Activated naive CD8-positive, alpha-beta T cell treated with anti-CD3 and anti-CD28 coated beads, Interleukin-2, amount 50 U/mL, for 16 hours (primary cell): Measurements from ENCODE around the gene DUSP10.

ENCODE experiments used
- DNase-seq: peaks from one replicate; pipeline ENCODE4 v3.0.0-alpha.2; 2020; ENCODE audit warnings: low read depth, low spot score

DUSP10 gene

DNA sequence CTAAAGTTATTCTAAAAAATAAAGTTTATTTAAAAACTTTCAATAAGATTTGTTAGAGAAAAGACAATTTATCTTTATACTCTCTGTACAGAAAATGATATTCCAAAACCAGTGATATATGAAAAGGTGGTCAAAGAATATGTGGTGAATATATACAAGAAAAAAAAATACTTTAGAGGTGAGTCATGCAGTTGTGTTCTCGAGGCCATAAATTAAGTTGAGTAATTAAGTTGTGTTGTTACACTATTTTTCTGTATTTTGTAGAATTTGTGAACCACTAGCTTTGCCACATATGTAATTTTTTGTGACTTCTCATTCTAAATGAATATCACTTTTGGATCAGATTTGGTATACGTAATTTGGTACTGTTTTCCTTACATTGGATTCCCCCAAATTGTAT lies 23.6 kb upstream of the DUSP10 start:
- no peak for DNase-seq

DNA sequence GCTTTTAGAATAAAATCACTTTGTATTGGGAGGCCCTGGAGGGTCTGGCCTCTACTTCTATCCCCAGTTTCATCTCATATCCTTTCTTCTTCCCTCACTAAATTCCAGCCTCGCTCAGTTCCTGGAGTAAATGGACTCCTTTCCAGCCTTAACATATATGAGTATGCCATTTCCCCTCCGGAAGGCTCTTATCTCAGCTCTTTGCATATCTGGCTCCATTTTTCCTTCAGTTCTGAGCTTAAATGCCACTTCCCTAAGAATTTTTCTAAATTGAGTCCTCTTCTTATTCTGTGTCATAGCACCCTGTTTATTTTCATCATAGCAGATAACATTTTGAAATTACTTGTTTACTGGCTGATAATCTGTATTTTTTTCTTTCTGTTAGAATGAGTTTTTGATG lies 20.2 kb upstream of the DUSP10 start:
- DNase-seq: no peak

DNA sequence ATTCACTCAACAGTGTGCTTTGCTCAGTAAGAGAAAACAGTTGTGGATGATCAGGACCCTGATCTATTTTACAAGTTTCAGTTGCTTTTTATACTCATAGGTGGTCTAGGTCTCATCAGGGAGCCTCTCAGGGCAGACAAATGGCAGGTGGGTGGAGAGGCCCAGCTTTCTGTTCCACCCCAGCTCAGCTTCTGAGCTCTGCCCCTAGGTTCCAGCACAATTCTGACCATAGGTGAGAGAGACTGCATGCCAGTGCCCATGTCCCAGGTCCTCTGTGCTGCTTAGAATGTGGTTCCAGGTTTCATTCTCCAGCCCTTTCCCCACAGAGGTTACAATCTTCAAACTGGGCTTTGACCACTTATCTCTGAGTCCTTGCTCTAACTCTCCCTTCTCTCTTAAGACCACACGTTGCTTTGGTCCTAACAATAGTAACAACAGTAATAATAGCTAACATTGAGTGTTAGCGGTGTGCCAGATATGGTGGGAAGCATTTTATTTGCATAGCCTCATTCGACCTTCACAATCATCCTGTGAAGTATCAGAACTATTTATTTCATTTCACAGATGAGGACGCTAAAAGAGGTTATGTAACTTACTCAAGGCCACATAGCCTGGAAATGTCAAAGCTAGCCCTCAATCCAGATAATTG lies 19.6 kb upstream of the DUSP10 start:
- no peak for DNase-seq

DNA sequence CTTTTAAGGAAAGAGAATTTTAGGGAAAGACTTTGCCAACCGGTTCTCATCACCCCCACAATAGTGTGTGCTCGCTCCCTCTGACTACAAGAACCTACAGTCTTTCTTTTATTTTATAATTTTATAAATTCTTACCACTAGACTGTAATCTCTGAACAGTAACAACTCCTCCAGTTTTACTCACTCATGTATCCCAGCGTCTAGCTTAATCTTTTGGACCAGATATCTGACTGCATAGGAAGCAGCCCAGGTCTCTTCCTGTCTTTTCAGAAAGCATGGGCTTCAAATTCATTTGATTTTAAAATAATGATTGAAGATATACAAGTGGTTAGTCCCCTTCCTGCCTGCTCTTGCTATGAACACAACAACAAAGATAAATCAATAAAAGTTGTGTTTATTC lies 19.0 kb upstream of the DUSP10 start:
- no peak for DNase-seq

DNA sequence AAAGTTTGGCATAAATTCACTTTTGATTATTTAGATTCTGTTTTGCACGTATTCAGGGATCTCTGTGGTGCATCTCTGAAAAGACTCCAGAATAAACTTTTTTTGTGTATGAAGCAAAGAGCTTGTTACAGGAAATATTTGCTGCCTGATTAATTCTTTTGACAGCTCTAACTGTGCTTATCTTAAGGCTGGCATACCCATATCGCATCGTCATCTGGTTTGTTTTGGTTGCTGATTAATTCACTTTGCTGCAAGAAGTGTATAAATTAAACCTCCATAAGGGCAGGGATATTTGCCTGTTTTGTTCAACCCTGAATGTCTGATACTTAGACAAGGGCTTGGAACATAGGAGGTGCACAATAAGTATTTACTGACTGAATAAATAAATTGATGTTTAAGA lies 17.5 kb upstream of the DUSP10 start:
- no peak for DNase-seq

DNA sequence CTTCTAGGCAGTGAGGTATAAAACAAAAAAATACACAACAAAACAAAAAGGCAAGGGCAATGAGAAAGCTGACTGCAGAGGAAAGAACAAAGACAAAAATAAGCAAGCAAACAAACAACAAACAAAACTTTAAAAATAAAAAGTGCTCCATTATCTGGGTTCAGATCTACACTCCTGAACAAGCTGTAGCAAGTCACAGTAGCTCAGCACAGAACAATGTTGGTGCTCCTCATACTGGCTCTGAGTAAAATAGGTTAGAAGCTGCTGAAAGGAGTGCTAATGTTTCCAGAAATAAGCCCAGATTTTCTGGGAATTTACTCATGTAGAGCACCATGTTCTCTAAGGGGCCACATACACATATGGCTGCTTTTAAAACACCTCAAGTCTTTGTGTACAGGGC lies 16.6 kb upstream of the DUSP10 start:
- no peak for DNase-seq

DNA sequence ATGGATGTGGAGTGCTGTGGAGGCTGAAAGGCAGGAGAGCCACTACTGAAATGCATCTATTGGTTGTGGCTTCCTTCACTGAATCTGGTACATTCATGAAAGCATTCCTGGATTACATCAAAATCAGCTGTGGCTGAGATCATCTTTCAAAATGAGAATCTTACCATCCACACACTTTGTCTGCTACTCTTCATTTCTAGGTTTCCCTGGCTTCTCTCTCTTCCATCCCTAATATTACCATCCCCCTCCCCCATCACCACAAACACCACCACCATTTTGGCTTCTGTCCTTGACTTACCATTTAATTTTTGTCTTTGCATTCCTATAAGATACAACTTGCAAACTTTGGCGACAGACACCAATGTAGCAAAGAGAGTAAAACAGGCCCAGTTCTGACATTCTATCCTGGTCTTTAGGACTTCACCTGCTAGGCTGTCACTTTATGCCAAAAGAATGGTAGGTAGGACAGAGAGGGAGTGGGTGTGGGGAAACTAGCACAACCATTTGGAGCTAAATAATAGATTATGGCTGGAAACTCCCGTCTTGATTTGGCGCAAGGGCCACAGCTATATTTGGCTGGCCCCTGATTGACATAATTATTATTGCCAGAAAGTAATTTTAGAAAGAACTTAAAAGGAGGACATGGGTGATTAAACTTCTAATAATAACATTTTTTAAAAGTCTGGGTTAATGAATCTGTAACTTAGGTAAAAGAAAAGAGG lies 15.1 kb upstream of the DUSP10 start:
- DNase-seq: no peak

DNA sequence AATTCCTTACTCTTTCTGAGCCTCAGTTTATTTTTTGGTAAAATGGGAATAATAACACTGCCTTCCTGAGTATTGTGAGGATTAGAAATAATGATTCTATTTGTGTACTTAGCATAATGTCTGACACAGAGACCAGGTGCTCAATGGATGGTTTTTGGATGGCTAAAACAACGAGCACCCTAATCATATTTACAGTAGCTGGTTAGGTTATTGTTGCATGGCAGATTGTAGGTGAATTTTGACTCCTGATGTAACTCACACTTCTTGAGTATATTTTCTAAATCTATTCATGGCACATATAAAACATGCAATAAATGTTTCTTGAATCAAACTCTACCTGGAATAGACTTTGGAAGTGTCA lies 11.9 kb upstream of the DUSP10 start:
- no peak for DNase-seq

DNA sequence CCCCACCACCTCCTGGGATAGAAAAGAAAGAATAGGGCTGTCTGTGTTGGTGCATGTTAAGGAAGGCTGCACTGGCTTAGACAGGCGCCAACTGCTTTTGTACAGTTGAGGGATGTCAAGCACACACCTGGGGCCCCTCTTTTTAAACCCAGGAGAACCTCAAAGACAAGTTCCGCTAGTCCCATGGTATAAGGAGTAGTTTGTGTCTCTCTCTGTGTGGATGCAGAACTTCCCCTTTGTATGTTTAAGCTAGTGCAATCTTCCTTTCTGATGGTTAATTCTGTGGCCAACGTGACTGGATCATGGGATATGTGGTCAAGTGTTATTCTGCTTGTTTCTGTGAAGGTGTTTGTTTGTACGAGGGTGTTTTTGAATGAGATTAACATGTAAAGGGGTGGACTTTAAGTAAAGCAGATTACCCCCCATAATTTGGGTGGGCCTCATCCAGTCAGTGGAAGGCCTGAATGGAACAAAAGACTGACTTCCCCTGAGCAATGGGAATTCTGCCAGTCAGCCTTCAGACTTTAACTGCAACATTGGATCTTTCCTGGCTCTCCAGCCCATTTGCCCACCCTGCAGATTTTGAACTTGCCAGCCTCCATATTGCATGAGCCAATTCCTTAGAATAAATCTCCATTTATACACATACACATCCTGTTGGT lies 9.5 kb upstream of the DUSP10 start:
- no peak for DNase-seq

DNA sequence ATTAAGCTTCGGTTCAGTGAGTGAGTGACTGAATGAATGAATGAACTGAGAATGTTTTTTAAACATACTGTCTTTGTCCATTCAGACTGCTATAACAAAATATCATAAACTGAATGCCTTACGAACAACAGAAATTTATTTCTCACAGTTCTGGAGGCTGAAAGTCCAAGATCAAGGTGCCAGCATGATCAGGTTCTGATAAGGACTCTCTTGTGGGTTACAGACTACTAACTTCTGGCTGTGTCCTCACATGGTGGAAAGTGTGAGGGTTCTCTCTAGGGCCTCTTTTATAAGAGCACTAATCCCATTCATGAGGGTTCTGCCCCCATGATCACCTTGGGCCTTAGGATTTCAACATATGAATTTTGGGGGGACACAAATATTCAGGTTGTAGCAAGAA lies 7.1 kb upstream of the DUSP10 start:
- no peak for DNase-seq

DNA sequence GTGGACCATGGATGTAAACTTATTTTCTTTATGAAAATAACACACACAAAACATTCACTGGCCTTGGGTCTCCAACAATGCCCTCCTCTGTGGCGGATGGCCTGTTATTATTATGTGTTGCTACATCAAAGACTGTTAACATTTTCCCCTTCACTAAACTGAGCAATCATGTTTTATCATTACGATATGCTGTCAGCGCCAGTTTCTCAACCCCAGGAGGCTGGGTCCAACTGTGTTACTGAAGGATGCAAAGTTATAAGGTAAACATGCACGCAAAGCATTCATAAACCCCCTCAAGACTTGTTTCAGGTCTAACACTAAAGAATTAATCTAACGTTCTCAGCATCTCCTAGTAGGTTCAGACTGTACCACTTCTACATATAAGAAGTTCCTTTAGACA lies 6.0 kb upstream of the DUSP10 start:
- no peak for DNase-seq

DNA sequence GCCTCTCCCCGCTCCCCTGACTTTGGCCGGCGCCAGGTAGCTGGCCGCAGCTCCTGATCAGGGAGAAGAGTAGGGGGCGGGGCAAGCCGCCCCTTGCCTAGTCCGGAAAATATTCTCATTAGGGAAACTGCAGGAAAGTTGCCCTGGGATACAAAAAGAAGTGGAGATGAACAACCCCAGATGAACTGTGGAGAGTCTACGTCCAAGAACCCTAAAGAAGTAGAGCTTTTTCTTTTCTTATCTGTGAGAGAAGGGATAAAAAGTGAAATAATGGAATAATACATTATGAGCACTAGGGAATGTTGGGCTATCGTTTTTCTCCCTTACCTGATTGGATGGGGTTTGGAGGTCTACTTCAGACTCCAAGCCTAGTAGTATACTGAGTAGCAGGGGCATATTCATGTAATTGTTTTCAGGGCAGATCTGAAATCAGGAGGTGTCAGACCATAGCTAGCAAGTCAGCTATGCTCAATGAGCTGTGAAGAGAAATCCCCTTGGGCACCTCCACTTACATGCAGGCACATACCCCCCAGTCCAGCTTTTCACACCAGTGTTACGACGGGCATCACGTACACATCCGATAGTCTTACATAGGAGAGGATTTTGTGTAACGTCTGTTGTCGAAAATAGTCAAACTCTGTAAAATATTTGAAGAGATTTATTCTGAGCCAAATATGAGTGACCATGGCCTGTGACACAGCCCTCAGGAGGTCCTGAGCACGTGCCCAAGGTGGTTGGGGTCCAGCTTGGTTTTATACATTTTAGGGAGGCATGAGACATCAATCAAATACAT lies 1.7 kb upstream of the DUSP10 start:
- DNase-seq: no peak

DNA sequence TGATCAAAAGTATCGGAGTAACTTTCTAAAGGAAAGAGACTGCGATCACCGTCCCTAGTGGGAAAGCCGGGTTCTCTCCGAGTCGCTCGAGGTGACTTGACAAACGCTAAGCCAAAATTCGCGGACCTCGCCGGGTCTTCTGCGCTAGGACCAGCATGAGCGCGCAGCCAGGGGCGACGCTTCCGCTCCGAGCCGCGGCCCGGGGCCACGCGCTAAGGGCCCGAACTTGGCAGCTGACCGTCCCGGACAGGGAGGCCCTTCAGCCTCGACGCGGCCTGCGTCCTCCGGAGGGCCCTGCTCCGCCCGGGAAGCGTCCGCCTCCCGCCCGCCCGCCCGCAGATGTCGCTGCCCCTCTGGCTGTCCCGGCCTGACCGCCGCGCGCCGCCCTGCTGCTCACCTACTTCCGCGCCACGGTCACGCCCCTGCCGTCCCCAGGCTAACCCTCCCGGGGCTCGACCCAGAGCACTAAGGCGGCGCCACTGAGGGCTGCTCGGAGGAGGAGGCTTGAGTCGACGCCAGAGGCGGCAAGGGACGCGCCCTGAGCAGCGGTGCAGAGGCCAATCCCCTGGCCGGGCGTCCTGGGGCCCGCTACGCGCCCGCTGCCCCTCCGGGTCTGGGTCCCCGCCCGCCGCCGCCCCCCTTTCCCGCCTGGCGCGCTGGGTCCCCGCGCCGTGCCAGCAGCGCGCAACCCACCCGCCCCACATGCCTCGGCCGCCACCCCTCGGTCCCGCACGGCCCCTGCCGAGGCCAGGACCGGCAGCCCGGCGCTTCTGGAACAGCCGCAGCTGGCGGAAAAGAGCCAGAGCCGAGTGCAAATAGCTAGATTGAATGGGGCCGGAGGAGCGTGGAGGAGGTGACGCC lies 896 bp upstream of the DUSP10 start:
- peak; percentile 46 for DNase-seq

DNA sequence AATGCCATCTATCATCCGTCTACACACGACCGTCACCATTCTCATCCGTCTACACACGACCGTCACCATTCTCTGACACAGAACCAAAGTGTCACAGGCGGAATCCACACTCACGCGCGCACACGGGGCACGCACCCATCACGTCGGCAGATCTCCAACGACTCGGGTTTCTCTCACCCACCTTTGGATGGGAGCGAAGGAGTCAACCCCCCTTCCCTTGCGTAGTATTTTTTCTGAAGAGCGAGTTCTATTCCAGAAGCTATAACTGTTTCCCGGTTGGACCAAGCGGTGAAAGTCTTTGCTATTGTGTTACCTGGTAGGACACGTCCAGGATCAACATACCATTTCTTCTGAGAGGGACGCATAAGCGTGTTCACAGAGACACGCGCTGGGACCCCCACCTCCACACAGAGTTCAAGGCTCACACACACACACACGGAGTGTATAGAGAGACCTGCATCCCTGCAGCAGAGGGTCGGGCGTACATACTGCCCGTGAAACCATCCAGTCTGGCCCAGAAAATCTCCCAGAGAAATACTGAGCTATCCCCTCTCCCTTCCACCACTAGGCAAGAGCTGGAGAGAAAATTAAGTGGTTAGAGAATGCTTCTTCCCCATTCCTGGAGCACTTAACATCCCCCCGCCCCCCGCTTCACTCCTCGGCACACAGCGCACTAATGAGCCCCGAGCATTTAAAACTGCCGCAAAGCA lies 741 bp downstream of the DUSP10 start:
- no peak for DNase-seq

DNA sequence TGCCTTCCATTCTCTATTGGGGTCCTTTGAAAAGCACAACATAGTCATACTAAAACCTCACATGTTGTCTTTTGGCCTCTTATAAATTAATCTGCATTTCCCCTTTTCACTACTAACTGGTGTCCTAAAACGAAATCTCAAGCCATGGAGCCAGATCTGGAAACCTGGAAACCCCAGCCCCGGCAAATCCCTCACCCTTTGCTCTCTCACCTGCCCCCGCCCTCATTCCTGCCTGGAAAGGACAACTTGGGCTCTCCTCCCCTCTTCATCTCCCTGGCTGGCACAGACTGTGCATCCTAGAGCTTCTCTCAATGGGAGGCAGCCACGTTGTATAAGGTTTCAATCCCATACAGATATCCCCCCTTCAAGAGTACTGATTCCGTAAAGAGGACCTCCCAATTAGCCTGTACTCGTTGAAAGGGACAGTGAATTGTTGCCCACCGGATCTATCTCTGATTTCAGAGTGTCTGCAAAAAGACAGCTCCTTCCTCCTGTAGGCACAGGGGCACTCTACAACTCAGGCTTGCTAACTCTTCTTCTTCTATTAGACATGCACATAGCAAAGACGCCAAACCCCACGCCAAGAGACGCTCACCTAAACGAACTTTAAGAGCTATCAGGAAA lies 1.4 kb downstream of the DUSP10 start:
- DNase-seq: no peak

DNA sequence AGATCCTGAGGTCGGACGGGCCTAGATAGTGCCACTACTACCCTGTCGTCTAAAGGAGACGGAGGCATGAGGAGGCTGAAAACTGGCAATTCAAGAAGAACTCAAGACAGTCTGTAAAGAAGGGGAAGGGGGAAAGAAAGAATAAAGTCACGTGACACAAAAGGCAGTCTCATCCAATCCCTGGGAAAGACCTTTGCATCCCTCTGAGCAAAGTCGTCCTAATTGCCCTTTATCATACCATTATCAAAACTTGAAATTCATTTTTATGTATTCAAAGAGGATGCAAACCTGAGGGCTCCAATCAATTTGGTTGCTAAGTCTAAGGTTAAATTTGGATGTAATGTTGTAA lies 2.2 kb downstream of the DUSP10 start:
- no peak for DNase-seq

DNA sequence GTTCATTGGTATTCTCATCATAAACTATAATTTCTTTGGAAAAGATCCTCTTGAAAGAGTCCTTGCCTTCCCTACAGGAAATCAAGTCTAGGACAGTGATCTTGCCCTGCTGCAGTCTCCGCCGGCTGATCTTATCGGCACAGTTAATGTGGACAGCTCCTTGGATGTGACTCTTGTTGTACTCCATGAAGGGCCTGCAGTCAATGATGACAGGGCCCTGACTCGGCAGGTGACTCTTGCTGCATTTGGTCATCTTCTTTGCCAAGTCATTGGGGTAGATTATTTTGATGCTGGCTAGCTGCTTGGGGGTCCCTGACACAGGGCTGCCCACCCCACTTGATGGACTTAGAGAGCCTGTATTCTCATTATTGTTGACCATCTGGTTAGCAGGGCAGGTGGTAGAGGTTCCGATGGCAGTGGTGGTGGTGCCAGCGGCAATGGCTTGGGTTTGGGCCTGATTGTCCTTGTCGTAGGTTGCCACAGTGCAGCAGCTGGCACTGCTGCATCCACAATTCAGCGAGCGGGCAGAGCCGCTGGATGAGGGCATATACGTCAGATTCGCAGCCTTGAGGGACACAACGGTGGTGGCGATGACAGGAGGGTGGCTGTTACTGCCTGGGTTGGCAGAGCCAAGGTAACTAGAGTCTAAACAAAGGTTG lies 2.7 kb downstream of the DUSP10 start:
- no peak for DNase-seq

DNA sequence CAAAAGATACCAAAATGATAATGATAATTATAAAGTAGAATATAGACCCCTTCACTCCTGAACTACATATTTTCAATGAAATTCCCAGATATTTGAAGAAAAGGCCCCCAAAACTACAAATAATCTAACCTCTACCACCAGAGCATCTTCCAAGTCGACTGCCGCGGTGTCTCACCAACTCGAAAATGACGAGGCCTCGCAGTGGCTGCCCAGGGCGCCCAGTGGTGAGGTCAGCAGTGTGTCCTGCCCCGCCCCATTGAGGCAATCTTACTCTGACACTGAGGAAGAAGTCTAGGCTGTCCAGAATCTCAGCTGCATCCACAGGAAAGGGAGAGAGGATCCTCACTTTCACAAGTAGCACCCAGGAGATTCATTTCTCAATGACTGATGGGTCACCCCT lies 5.2 kb downstream of the DUSP10 start:
- no peak for DNase-seq

DNA sequence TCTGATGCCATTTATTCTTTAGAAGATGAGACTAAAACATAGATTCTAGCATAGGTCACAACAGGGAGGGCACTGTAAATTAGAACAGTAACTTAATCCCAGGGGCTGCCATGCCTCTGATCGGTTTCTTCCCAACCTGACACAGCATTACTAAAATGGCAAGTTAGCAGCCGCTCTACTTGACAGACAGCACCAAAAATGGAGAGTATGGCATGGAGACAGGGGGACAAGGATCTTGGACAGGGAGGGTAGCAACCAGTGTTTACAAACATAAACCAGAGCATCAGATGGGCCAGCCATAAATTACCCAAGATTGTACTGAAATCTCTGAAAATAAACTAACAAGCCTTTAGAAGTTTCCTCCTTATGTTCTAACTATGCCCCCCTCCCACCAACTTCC lies 5.9 kb downstream of the DUSP10 start:
- DNase-seq: no peak

DNA sequence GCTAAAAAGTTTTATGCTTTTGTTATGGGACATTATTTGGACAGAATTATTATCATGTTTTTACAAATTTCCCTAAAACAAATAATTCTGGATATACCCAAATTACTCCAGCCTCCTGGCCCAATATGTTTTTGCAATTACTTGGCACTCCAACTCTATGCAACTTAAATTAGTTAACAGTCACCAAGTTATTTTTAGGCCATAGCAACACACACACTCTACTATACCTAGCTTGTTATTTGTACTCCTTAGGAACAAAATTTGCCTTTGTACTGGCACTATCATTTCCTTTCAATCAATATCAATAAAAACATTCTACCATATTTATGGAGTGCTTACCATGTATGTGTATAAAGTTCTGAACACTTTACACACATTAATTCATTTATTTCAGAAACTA lies 7.7 kb downstream of the DUSP10 start:
- no peak for DNase-seq
